Testis (tissue), 3 donors: ENCODE data around the gene RAD9B. TPM values are rescaled to one million over a fixed set of nuclear protein-coding genes. Genes with fewer than 3 reads are reported as not detected.
"Not testable (repeated sequence)": the region's sequence is repeated elsewhere in the genome, so short reads cannot be mapped to it uniquely, and the experiment has no call there.

ENCODE experiments used
- DNase-seq: peaks from one replicate; pipeline ENCODE4 v3.0.0-alpha.2; 2019
- H3K27ac ChIP-seq, 2 donors: fragments of 200-600 bp; sonication (generic); one replicate each; pipeline ENCODE4 v1.5.1; 2019
- H3K27me3 ChIP-seq: fragments of 200-600 bp; sonication (generic); one replicate; pipeline ENCODE4 v1.5.1; 2019
- H3K36me3 ChIP-seq: fragments of 200-600 bp; sonication (generic); one replicate; pipeline ENCODE4 v1.5.1; 2017; ENCODE audit warnings: low read depth; ENCODE audit errors: missing control alignments
- H3K4me1 ChIP-seq: fragments of 200-600 bp; sonication (generic); one replicate; pipeline ENCODE4 v1.5.1; 2019
- H3K4me3 ChIP-seq, 2 donors: fragments of 200-600 bp; sonication (generic); one replicate each; pipeline ENCODE4 v1.5.1; 2017 to 2019
- H3K9me3 ChIP-seq: fragments of 200-600 bp; sonication (generic); one replicate; pipeline ENCODE4 v1.5.1; 2017
- CTCF ChIP-seq, 3 experiments: fragments of 450-650 bp in 2 of 3; fragments of 200-600 bp in 1 of 3; sonication (generic) in 1 of 3; IDR thresholded peaks; one replicate each; pipeline ENCODE4 v1.5.1; 2016 to 2019; ENCODE audit warnings: antibody characterized with exemption in 3 of 3, mild to moderate bottlenecking in 2 of 3, moderate library complexity in 1 of 3
- POLR2A ChIP-seq: fragments of 450-650 bp; IDR thresholded peaks from one replicate; pipeline ENCODE4 v1.6.1; 2017; ENCODE audit warnings: antibody characterized with exemption, mild to moderate bottlenecking, moderate library complexity
- WGBS, 2 donors: methylation state at CpG; one replicate each; pipeline ENCODE4 v1.1.5; 2018; 5-methylcytosine and 5-hydroxymethylcytosine counted together
- intact Hi-C: fragments of 100-400 bp; cut with DNase I; formaldehyde crosslinking; loops from one replicate; pipeline ENCODE4 v1.15.1; 2023; ENCODE audit warnings: low total_unique reads
- polyA plus RNA-seq: library from polyadenylated mRNA; stranded (reverse); fragments of 350-450 nt; fragmentation: Illumina TruSeq; extraction: RNeasy Lipid Tissue Mini Kit (QIAGEN cat#74804); gene quantifications from one replicate; pipeline ENCODE4 v1.2.3, GENCODE V29; 2014; ENCODE audit warnings: low read depth, low replicate concordance; ENCODE audit not compliant: insufficient read depth
- total RNA-seq, 2 donors: library from RNA; depleted of rRNA; stranded (reverse); fragments of >200 nt; gene quantifications; one replicate each; pipeline ENCODE4 v1.2.3, GENCODE V29; 2016

The RAD9B gene
- total and polyA plus RNA-seq, 3 donors from 2014 or later: 12.8 to 29.1 (median 21.8) TPM

GRCh38 chr12:110508071-110508586, 6.0 kb downstream of the RAD9B start:
- TF ChIP-seq POLR2A (no peak), CTCF (IDR thresholded peaks at IDR 0.05) (no peak)
- intact Hi-C loops: no loop called here
- 90 to 96% methylated on average over 4 of the region's 4 CpGs for WGBS, 2 donors

DNA sequence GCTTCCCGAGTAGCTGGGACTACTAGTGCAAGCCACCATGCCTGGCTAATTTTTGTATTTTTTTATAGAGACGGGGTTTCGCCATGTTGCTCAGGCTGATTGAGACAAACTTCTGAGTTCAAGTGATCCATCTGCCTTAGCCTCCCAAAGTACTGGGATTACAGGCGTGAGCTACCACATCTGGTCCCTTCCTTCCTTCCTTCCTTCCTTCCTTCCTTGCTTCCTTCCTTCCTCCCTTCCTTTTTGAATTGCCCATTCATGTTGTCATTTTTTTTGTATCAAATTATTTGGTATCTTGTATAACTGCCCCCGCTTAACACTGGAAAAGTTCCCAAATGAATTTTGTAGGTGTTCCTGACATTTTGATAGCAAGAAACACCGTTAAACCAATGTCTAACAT, 11.7 kb downstream of the RAD9B start:
- intact Hi-C loops: loop anchor here (5.0 kb wide), 1 partner anchor 88 kb away; no protein-coding TSS in a partner anchor
- DNase-seq: no peak
- TF ChIP-seq POLR2A (no peak), CTCF (IDR thresholded peaks at IDR 0.05) (no peak)
- no peaks in the 10 kb centered on the region for H3K9me3 ChIP-seq
- H3K27ac ChIP-seq: no peak overlapping the region
- H3K4me3 ChIP-seq: no peak overlapping the region
- H3K27me3 ChIP-seq: no peaks in the 10 kb centered on the region
- H3K36me3 ChIP-seq: no peaks in the 10 kb centered on the region
- WGBS, 2 donors: 81 to 82% methylated on average over 6 of the region's 6 CpGs
- H3K4me1 ChIP-seq: no peaks in the 10 kb centered on the region

More at GRCh38 chr12:110508071-110508586, 6.0 kb downstream of the RAD9B start:
- no peaks in the 10 kb centered on the region for H3K4me1 ChIP-seq
- H3K9me3 ChIP-seq: no peaks in the 10 kb centered on the region
- DNase-seq: no peak
- no peak overlapping the region for H3K27ac ChIP-seq
- no peak overlapping the region for H3K4me3 ChIP-seq
- H3K36me3 ChIP-seq: no peaks in the 10 kb centered on the region
- no peaks in the 10 kb centered on the region for H3K27me3 ChIP-seq

DNA sequence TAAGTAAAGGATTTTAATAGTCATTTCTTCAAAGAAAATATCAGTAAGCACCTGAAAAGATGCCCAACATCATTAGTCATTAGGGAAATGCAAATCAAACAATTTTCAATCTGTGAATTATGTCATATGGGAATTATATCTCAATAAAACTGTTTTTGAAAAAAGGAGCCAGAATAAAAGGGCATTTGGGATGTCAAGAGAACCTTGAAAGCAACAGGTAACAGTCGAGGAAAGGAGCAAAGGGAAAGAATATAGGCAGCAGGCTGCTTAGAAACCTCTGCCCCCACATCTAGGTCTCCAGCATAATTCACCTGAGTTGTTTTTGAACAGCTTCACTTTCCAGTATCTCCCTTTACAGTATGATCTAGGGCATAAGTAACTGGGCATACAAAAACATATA, 12.2 kb downstream of the RAD9B start:
- no peaks in the 10 kb centered on the region for H3K9me3 ChIP-seq
- no peaks in the 10 kb centered on the region for H3K36me3 ChIP-seq
- 78 to 95% methylated on average over 1 of the region's 1 CpG for WGBS, 2 donors
- no peaks in the 10 kb centered on the region for H3K4me1 ChIP-seq
- DNase-seq: no peak
- H3K27me3 ChIP-seq: no peaks in the 10 kb centered on the region
- intact Hi-C loops: loop anchor here (5.0 kb wide), 1 partner anchor 88 kb away; no protein-coding TSS in a partner anchor
- H3K4me3 ChIP-seq: no peak overlapping the region
- H3K27ac ChIP-seq: no peak overlapping the region
- no peak for TF ChIP-seq POLR2A
- TF ChIP-seq CTCF (IDR thresholded peaks at IDR 0.05): no peak

DNA sequence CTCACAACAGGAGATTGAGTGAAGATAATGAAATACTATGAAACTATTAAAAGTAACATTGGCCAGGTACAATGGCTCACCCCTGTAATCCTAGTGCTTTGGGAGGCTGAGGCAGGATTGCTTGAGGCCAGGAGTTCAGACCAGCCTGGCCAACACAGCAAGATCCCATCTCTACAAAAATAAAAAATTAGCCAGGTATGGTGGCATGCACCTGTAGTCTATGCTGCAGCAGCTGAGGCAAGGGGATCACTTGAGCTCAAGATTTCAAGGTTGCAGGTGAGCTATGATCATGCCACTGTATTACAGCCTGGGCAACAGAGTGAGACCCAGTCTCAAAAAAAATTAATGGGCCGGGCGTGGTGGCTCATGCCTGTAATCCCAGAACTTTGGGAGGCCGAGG, 14.9 kb downstream of the RAD9B start:
- DNase-seq: no peak
- H3K27me3 ChIP-seq: no peaks in the 10 kb centered on the region
- no peak overlapping the region for H3K27ac ChIP-seq
- no peaks in the 10 kb centered on the region for H3K36me3 ChIP-seq
- TF ChIP-seq CTCF (IDR thresholded peaks at IDR 0.05): no peak
- no peak for TF ChIP-seq POLR2A
- no peak overlapping the region for H3K4me3 ChIP-seq
- WGBS, 2 donors: 91 to 95% methylated on average over 3 of the region's 3 CpGs
- H3K4me1 ChIP-seq: no peaks in the 10 kb centered on the region
- intact Hi-C loops: no loop called here
- no peaks in the 10 kb centered on the region for H3K9me3 ChIP-seq

GRCh38 chr12:110518014-110518413, 15.9 kb downstream of the RAD9B start:
- intact Hi-C loops, H3K36me3 ChIP-seq, H3K4me1 ChIP-seq, DNase-seq, H3K27me3 ChIP-seq, H3K9me3 ChIP-seq, H3K4me3 ChIP-seq, H3K27ac ChIP-seq: not testable (repeated sequence)
- WGBS, 2 donors: 95 to 96% methylated on average over 8 of the region's 8 CpGs

DNA sequence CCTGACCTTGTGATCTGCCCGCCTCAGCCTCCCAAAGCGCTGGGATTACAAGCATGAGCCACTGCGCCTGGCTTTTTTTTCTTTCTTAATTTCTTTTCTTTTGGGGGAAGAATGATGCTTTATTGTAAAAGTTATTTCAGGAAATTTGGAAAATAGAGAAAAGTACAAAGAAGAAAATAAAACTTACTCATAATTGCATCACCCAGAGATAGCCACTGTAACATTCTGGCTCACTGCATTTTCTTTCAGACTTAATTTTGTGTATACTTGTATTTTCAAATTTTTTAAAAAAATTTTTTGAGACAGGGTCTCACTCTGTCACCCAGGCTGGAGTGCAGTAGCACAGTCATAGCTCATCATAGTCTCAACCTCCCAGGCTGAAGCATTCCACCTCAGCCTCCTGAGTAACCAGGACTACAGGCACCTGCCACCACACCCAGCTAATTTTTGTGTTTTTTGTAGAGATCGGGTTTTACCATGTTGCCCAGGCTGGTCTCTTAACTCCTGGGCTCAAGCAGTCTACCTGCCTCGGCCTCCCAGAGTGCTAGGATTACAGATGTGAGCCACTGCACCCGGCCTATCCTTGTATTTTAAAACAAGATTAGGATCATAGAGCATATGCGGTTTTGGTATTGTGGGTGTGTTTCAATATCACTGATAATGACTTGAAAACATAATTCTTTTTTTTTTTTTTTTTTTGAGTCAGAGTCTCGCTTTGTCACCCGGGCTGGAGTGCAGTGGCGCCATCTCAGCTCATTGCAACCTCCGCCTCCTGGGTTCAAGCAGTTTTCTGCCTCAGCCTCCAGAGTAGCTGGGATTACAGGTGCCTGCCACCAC, 19.0 kb downstream of the RAD9B start:
- H3K4me1 ChIP-seq, H3K36me3 ChIP-seq, H3K27me3 ChIP-seq, DNase-seq, intact Hi-C loops, H3K27ac ChIP-seq, H3K4me3 ChIP-seq, H3K9me3 ChIP-seq: not testable (repeated sequence)
- 92% methylated on average over 11 of the region's 11 CpGs for WGBS, 2 donors
